ENCODE measurements around the gene IGF2BP3. TPM values are rescaled to one million over a fixed set of nuclear protein-coding genes. Genes with fewer than 3 reads are reported as not detected.

The IGF2BP3 gene
- total and polyA plus RNA-seq, 2 donors (not counting 3 experiments of a cell fraction or from before 2014, with no cell fraction given): 41.2 to 111 TPM

DNA sequence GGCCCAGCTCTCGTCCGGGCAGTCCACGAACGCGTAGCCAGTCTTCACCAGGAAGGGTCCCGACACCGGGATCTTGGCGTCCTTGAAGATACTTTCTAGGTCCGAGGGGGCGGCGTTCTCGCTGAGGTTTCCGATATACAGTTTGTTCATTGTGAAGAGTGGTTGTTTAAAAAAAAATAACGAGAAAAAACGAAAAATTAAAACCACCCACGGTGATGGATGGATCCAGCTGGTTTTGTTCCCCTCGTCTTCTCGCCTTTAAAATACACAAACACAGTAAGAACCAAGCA lies 385 bp downstream of the IGF2BP3 start:
- FAIRE-seq: peak; percentile 26
- peak overlapping the region; percentile 85 to 96 (median 95) for H3K4me3 ChIP-seq (replicated peaks in 1 of 3; ENCODE audit: insufficient read depth in 1 of 3, low read depth in 1 of 3, low read length in 3 of 3)
- no peak overlapping the region for H2AFZ ChIP-seq (ENCODE audit: low read depth, low read length)
- intact Hi-C loops (cut with micrococcal nuclease) (loop anchor here (1.0 to 10.0 kb wide), 6 partner anchors 61 to 285 kb away; partner anchors contain the start of genes NUP42 and TRA2A), dilution Hi-C loops (cut with MboI; ENCODE audit: extremely low pct_ligation_motif_present, low sequenced_read_pairs) (no loop called here)
- no peaks in the 10 kb centered on the region for H4K20me1 ChIP-seq (replicated peaks; ENCODE audit: control insufficient read depth, extremely low read depth, insufficient read depth, low read length)
- CTCF ChIA-PET: interaction anchor here (0.9 to 4.5 kb wide), 3 partner anchors 63 to 197 kb away, joined by 3 to 17 read pairs (median 6); no protein-coding TSS in a partner anchor
- peak overlapping the region; percentile 86 for H3K9ac ChIP-seq (replicated peaks; ENCODE audit: extremely low read depth, insufficient read depth, low read length)
- BruUV-seq (replicated peaks): TSS peak; percentile 66
- DNase-seq (ENCODE audit: low read depth, low spot score): no peak
- H3K4me1 ChIP-seq (ENCODE audit: control insufficient read depth, extremely low read depth, insufficient read depth, low read length): peaks cover 36% of the 10 kb centered on the region
- H3K9me1 ChIP-seq (replicated peaks; ENCODE audit: control insufficient read depth, extremely low read depth, insufficient read depth, low read length): no peaks in the 10 kb centered on the region
- peaks cover 2% of the 10 kb centered on the region in 2 experiments for H3K27me3 ChIP-seq (ENCODE audit: control insufficient read depth in 2 of 2, insufficient read depth in 2 of 2, low read length in 2 of 2)
- H3K79me2 ChIP-seq (ENCODE audit: control insufficient read depth, insufficient read depth, low read length): peaks cover 51% of the 10 kb centered on the region
- no peaks in the 10 kb centered on the region for H3K36me3 ChIP-seq (ENCODE audit: control insufficient read depth in 2 of 2, extremely low read depth in 1 of 2, insufficient read depth in 2 of 2, low read length in 2 of 2)
- H3K4me2 ChIP-seq (ENCODE audit: insufficient read depth, low read length): peak overlapping the region; percentile 96
- TF ChIP-seq, protein P1, sequence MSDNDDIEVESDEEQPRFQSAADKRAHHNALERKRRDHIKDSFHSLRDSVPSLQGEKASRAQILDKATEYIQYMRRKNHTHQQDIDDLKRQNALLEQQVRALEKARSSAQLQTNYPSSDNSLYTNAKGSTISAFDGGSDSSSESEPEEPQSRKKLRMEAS (IDR thresholded peaks at IDR 0.05; ENCODE audit: insufficient read depth, insufficient read length): no peak
- TF ChIP-seq GATA2 (IDR thresholded peaks at IDR 0.05; ENCODE audit: insufficient read depth, insufficient read length, low read depth, low read length): no peak
- no peak for TF ChIP-seq POLR2AphosphoS5 (IDR thresholded peaks at IDR 0.05; ENCODE audit: insufficient read depth, low read depth, low read length)
- no peak for TF ChIP-seq MYC (IDR thresholded peaks at IDR 0.05; ENCODE audit: low read depth, low read length)
- TF ChIP-seq EZH2 (IDR thresholded peaks at IDR 0.05; ENCODE audit: borderline replicate concordance, low read depth, low read length, severe bottlenecking): no peak
- TF ChIP-seq, protein P2, sequence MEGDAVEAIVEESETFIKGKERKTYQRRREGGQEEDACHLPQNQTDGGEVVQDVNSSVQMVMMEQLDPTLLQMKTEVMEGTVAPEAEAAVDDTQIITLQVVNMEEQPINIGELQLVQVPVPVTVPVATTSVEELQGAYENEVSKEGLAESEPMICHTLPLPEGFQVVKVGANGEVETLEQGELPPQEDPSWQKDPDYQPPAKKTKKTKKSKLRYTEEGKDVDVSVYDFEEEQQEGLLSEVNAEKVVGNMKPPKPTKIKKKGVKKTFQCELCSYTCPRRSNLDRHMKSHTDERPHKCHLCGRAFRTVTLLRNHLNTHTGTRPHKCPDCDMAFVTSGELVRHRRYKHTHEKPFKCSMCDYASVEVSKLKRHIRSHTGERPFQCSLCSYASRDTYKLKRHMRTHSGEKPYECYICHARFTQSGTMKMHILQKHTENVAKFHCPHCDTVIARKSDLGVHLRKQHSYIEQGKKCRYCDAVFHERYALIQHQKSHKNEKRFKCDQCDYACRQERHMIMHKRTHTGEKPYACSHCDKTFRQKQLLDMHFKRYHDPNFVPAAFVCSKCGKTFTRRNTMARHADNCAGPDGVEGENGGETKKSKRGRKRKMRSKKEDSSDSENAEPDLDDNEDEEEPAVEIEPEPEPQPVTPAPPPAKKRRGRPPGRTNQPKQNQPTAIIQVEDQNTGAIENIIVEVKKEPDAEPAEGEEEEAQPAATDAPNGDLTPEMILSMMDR (IDR thresholded peaks at IDR 0.05; ENCODE audit: extremely low read depth in 1 of 2, insufficient read depth in 1 of 2, low read depth in 1 of 2, low read length in 2 of 2): no peak
- no peak for TF ChIP-seq FOS (IDR thresholded peaks at IDR 0.05; ENCODE audit: borderline replicate concordance, insufficient read depth, low read length)
- TF ChIP-seq POLR2A (IDR thresholded peaks at IDR 0.05; ENCODE audit: low read depth, low read length): no peak
- TF ChIP-seq JUN (IDR thresholded peaks at IDR 0.05; ENCODE audit: borderline replicate concordance, insufficient read depth, insufficient read length, low read depth): no peak
- H3K9me3 ChIP-seq (replicated peaks; ENCODE audit: control insufficient read depth, insufficient read depth, low read length): no peaks in the 10 kb centered on the region
- peak overlapping the region; percentile 74 for H3K27ac ChIP-seq (ENCODE audit: insufficient read depth, low read depth, low read length)
- POLR2A ChIA-PET: interaction anchor here (0.5 kb wide), 1 partner anchor 287 kb away, joined by 4 read pairs; no protein-coding TSS in a partner anchor

Measured in endothelial cell of umbilical vein (primary cell).